ENCODE results near the gene FMR1NB. TPM values are rescaled to one million over a fixed set of nuclear protein-coding genes. Genes with fewer than 3 reads are reported as not detected.

The FMR1NB gene
- total and polyA plus RNA-seq, 2 of the 8 experiments (the other 6 are each of a cell fraction or from before 2014, with no cell fraction given), result not detected

GRCh38 chrX:148020329-148020728, 39.2 kb downstream of the FMR1NB start:
- no peak overlapping the region for H3K56ac ChIP-seq (replicated peaks; ENCODE audit: insufficient read length, low read depth, low read length)
- no peaks in the 10 kb centered on the region for H3K9me3 ChIP-seq (ENCODE audit: insufficient read depth in 2 of 2, low read depth in 1 of 2, low read length in 1 of 2)
- H3K36me3 ChIP-seq (ENCODE audit: control insufficient read depth in 2 of 4, insufficient read depth in 4 of 4, low read length in 3 of 4), result no peaks in the 10 kb centered on the region
- no peak overlapping the region for H2BK5ac ChIP-seq (ENCODE audit: low read depth, low read length)
- no peak overlapping the region for H3K27ac ChIP-seq (ENCODE audit: low read depth, low read length)
- H2BK120ac ChIP-seq (replicated peaks; ENCODE audit: low read depth, low read length), result no peak overlapping the region
- 84% methylated on average over 2 of the region's 2 CpGs; no CpG with 5 or more reads in 1 of the 2 experiments for WGBS, 2 experiments (ENCODE audit: extremely low coverage in 1 of 2, insufficient coverage in 1 of 2, insufficient read length in 1 of 2, insufficient replicate concordance in 2 of 2, low coverage in 1 of 2, low lambda C conversion rate in 2 of 2, missing lambda C conversion rate in 1 of 2)
- POLR2A ChIA-PET (ENCODE audit: partially characterized antibody), result no interaction called here
- no peak overlapping the region for H2AK5ac ChIP-seq (ENCODE audit: low read depth, low read length)
- no peak overlapping the region for H2BK15ac ChIP-seq (ENCODE audit: low read length)
- DNase-seq (ENCODE audit: low read depth in 1 of 2, low spot score in 2 of 2) (no peak), FAIRE-seq (no peak)
- no peak overlapping the region for H4K8ac ChIP-seq (ENCODE audit: extremely low read depth, insufficient read depth, low read length)
- H3K27me3 ChIP-seq (replicated peaks in 1 of 4; ENCODE audit: control insufficient read depth in 3 of 4, extremely low read depth in 1 of 4, insufficient read depth in 3 of 4, low read length in 3 of 4), result no peaks in the 10 kb centered on the region
- H4K20me1 ChIP-seq (replicated peaks in 1 of 2; ENCODE audit: control insufficient read depth in 1 of 2, insufficient read depth in 2 of 2, low read length in 2 of 2), result no peaks in the 10 kb centered on the region
- no peaks in the 10 kb centered on the region for H3K4me1 ChIP-seq (replicated peaks in 1 of 4; ENCODE audit: control insufficient read depth in 3 of 4, insufficient read depth in 4 of 4, low read length in 3 of 4)
- TF ChIP-seq CTCF (IDR thresholded peaks at IDR 0.05; ENCODE audit: control extremely low read depth in 1 of 3, insufficient read depth in 1 of 3, low read depth in 1 of 3, low read length in 3 of 3) (no peak), E2F6 (IDR thresholded peaks at IDR 0.05) (no peak), USF2 (IDR thresholded peaks at IDR 0.05; ENCODE audit: low read length) (no peak), TCF12 (IDR thresholded peaks at IDR 0.05; ENCODE audit: low read depth, low read length) (no peak), ZNF274 (IDR thresholded peaks at IDR 0.05; ENCODE audit: borderline replicate concordance, extremely low read depth, low read length) (no peak), EP300 (IDR thresholded peaks at IDR 0.05; ENCODE audit: borderline replicate concordance in 1 of 2, low read depth in 2 of 2, low read length in 2 of 2) (no peak), CBX5 (IDR thresholded peaks at IDR 0.05; ENCODE audit: low read depth, low read length) (no peak), MAX (IDR thresholded peaks at IDR 0.05) (no peak)
- no peak overlapping the region for H3K14ac ChIP-seq (ENCODE audit: insufficient read length)
- H2BK12ac ChIP-seq (ENCODE audit: low read depth, low read length), result no peak overlapping the region
- H3K4me2 ChIP-seq (ENCODE audit: insufficient read depth in 1 of 2, low read depth in 2 of 2, low read length in 2 of 2), result no peak overlapping the region
- no peak overlapping the region for H3K4me3 ChIP-seq (ENCODE audit: extremely low read depth in 1 of 4, insufficient read depth in 2 of 4, low read depth in 3 of 4, low read length in 4 of 4)
- H3K4ac ChIP-seq (replicated peaks; ENCODE audit: insufficient read length, low read depth, low read length), result no peak overlapping the region
- no peak overlapping the region for H3K9ac ChIP-seq (replicated peaks in 1 of 4; ENCODE audit: extremely low read depth in 1 of 4, low read depth in 3 of 4, low read length in 3 of 4)
- CTCF ChIA-PET (ENCODE audit: partially characterized antibody), result no interaction called here
- no peak overlapping the region for H2BK20ac ChIP-seq (ENCODE audit: low read length)
- H3K79me1 ChIP-seq (ENCODE audit: low read depth, low read length), result no peaks in the 10 kb centered on the region
- H3K23me2 ChIP-seq (ENCODE audit: low read depth, low read length), result no peaks in the 10 kb centered on the region
- no peak overlapping the region for H4K5ac ChIP-seq (ENCODE audit: insufficient read length, low read depth, low read length)
- H3K18ac ChIP-seq (ENCODE audit: extremely low read depth, low read length), result no peak overlapping the region
- no peak overlapping the region for H3K23ac ChIP-seq (ENCODE audit: insufficient read length)
- no peak overlapping the region for H4K91ac ChIP-seq (replicated peaks; ENCODE audit: insufficient read length, low read length)
- no peaks in the 10 kb centered on the region for H3K79me2 ChIP-seq (ENCODE audit: control insufficient read depth in 1 of 2, insufficient read depth in 2 of 2, low read length in 2 of 2)
- H2AFZ ChIP-seq (ENCODE audit: low read length), result no peak overlapping the region
